Measurements from ENCODE around the gene PCDHA7.
"Not testable (repeated sequence)": the region's sequence is repeated elsewhere in the genome, so short reads cannot be mapped to it uniquely, and the experiment has no call there.

Gene PCDHA7

DNA sequence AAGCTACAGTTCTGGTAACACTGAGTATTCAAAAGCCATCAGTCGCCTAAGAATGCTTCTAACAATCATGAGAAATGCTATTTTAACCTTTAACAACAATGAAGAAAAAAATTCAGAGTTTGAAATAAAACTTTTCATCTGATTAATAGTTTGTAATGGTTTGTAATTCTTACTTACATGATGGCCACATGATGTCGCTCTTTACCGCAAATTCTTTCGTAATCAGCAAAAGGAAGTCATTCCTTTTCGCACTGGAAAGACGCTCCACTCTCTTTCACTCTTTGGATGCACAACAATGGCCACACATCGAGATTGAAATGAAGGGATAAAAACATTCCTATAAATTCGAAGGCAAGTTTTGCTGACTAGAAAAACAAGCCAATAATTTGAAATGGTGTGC is at the start of gene PCDHA7:
Gene PCDHA7 (plus strand): TSS at position 277 of the 400 bp plus-strand sequence. CDS start 115 bp downstream, at position 392.
- DNase-seq, result no peak

GRCh38 chr5:140785905-140786686 is 48.0 kb upstream of the PCDHA7 start, which contains the start of gene PCDHA1:
Gene PCDHA1 (plus strand): TSS chr5:140786140.
- no peak for DNase-seq

DNA sequence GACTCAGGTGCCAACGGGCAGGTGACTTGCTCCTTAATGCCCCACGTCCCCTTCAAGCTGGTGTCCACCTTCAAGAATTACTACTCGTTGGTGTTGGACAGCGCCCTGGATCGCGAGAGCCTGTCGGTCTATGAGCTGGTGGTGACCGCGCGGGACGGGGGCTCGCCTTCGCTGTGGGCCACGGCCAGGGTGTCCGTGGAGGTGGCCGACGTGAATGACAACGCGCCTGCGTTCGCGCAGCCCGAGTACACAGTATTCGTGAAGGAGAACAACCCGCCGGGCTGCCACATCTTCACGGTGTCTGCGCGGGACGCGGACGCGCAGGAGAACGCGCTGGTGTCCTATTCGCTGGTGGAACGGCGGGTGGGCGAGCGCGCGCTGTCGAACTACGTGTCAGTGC is 46.6 kb upstream of the PCDHA7 start:
- not testable (repeated sequence) for DNase-seq

GRCh38 chr5:140787849-140788504 is 46.1 kb upstream of the PCDHA7 start:
- DNase-seq, result not testable (repeated sequence)

DNA sequence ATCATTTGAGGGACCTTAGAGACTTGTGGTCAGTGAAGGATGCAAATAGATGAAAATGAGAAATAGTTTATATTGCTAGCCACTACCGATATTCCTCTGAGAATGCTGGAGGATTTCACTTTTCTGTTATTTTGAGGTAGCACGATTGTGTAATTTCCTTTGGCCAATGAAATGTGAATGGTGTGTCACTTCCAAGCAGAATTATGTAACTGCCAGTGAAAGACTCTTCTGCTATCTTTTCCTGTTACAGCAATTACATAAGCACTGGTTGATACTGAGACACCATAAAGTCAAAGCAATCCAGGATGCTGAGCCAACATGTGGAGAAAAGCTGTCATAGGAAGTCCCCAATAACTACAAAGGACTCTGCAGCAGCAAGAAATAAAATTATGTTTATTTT is 43.0 kb upstream of the PCDHA7 start:
- DNase-seq, result no peak

DNA sequence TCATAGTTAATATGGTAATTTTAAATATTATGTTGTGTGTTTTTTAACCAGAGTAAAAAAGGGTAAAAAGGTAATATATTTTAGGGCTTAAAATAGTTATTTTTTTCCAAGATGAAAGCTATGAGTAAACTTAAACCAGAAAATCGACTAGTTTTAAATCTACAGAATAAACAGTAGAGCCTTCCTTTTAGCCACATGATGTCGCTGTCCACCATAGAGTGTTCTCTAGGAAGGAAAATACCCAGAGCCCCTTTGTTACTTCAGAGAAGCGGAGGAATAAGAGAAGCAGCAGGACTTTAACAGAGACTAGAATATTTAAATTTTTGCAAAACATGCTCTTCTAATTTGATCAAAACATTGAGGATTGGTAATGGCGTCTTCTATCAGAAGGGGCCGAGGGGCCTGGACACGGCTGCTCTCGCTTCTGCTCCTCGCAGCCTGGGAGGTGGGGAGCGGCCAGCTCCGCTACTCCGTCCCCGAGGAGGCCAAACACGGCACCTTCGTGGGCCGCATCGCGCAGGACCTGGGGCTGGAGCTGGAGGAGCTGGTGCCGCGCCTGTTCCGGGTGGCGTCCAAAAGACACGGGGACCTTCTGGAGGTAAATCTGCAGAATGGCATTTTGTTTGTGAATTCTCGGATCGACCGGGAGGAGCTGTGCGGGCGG is 39.3 kb upstream of the PCDHA7 start, which contains the start of gene PCDHA2:
Gene PCDHA2 (plus strand): TSS at position 258 of the 664 bp plus-strand sequence.
- no peak for DNase-seq

- no peak for DNase-seq
These were observed 38.8 kb upstream of the PCDHA7 start for GRCh38 chr5:140795259-140795641.

DNA sequence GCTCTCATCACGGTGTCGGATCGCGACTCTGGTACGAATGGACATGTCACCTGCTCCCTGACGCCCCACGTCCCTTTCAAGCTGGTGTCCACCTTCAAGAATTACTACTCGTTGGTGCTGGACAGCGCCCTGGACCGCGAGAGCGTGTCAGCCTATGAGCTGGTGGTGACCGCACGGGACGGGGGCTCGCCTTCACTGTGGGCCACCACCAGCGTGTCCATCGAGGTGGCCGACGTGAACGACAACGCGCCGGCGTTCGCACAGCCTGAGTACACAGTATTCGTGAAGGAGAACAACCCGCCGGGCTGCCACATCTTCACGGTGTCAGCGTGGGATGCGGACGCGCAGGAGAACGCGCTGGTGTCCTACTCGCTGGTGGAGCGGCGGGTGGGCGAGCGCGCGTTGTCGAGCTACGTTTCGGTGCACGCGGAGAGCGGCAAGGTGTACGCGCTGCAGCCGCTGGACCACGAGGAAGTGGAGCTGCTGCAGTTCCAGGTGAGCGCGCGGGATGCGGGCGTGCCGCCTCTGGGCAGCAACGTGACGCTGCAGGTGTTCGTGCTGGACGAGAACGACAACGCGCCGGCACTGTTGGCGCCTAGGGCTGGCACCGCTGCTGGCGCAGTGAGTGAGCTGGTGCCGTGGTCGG is 37.9 kb upstream of the PCDHA7 start:
- DNase-seq, result not testable (repeated sequence)

- DNase-seq, result no peak
These were observed 37.4 kb upstream of the PCDHA7 start for GRCh38 chr5:140796718-140797095.

DNA sequence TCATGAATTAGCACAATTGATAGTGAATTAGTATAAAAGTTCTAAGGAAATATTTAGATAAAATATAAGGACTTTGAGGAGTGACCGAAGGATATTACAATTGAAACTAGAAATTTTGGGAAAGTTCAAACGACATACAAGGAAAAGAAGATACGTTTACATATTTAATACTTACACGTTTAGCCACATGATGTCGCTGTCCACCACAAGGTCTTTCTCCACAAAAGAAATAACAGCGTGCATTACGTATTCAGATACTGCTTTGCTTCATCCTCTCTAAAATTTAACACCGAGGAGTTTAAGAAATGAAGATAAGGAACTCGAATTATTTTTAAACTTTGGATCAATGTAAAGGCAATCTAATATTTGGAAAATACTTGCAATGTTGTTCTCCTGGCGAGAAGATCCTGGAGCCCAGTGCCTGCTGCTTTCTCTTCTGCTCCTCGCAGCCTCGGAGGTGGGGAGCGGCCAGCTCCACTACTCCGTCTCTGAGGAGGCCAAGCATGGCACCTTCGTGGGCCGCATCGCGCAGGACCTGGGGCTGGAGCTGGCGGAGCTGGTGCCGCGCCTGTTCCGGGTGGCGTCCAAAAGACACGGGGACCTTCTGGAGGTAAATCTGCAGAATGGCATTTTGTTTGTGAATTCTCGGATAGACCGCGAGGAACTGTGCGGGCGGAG is 33.1 kb upstream of the PCDHA7 start, which contains the start of gene PCDHA3:
Gene PCDHA3 (plus strand): TSS at position 242 of the 678 bp plus-strand sequence.
- DNase-seq, result no peak

DNA sequence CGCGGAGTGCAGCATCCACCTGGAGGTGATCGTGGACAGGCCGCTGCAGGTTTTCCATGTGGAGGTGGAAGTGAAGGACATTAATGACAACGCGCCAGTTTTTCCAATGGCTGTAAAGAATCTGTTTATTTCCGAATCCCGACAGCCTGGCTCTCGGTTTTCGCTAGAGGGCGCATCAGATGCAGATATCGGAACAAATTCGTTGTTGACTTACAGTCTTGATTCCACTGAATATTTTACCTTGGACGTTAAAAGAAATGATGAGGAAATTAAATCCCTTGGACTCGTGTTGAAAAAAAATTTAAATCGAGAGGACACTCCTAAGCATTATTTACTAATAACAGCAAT is 32.6 kb upstream of the PCDHA7 start:
- DNase-seq, result no peak

DNA sequence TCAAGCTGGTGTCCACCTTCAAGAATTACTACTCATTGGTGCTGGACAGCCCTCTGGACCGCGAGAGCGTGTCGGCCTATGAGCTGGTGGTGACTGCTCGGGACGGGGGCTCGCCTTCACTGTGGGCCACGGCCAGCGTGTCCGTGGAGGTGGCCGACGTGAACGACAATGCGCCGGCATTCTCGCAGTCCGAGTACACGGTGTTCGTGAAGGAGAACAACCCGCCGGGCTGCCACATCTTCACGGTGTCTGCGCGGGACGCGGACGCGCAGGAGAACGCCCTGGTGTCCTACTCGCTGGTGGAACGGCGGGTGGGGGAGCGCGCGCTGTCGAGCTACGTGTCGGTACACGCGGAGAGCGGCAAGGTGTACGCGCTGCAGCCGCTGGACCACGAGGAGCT is 31.7 kb upstream of the PCDHA7 start:
- DNase-seq, result not testable (repeated sequence)

DNA sequence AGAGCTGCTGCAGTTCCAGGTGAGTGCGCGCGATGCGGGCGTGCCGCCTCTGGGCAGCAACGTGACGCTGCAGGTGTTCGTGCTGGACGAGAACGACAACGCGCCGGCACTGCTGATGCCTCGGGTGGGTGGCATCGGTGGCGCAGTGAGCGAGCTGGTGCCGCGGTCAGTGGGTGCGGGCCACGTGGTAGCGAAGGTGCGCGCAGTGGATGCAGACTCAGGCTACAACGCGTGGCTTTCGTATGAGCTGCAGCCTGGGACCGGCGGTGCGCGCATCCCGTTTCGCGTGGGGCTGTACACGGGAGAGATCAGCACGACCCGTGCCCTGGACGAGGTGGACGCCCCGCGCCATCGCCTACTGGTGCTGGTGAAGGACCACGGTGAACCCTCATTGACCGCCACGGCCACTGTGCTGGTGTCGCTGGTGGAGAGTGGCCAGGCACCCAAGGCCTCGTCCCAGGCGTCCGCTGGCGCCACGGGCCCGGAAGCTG is 31.2 kb upstream of the PCDHA7 start:
- DNase-seq, result no peak

GRCh38 chr5:140806834-140807775 is 27.0 kb upstream of the PCDHA7 start, which contains the start of gene PCDHA4:
Gene PCDHA4 (plus strand): TSS chr5:140807068.
- no peak for DNase-seq

GRCh38 chr5:140808241-140808888 is 25.7 kb upstream of the PCDHA7 start:
- DNase-seq, result not testable (repeated sequence)

- no peak for DNase-seq
These were observed 25.2 kb upstream of the PCDHA7 start for GRCh38 chr5:140808889-140809291.

- no peak for DNase-seq
These were observed 12.4 kb upstream of the PCDHA7 start, which contains the start of gene PCDHA5 for GRCh38 chr5:140821375-140822280. Gene PCDHA5 (plus strand): TSS chr5:140821613.

GRCh38 chr5:140822281-140822629 is 11.8 kb upstream of the PCDHA7 start:
- no peak for DNase-seq

GRCh38 chr5:140822969-140823368 is 11.1 kb upstream of the PCDHA7 start:
- not testable (repeated sequence) for DNase-seq
